Measurements from ENCODE around the gene SMARCD1. TPM values are rescaled to one million over a fixed set of nuclear protein-coding genes. Genes with fewer than 3 reads are reported as not detected.

SMARCD1 gene
- total and polyA plus RNA-seq, 9 of the 15 experiments (the other 6 are each of a cell fraction or from before 2014, with no cell fraction given): 0.86 to 91.7 (median 48.0) TPM

- TF ChIP-seq ZNF444 (CRISPR knock-in tag; IDR thresholded peaks at IDR 0.05) (no peak), MAX (CRISPR knock-in tag; IDR thresholded peaks at IDR 0.05) (0 out of 2 replicates have a peak, but pooled peaks have one; percentile 7), FOXJ3 (CRISPR knock-in tag; IDR thresholded peaks at IDR 0.05) (no peak), ZNF584 (CRISPR knock-in tag; IDR thresholded peaks at IDR 0.05; ENCODE audit: low read depth) (no peak), GTF2B (IDR thresholded peaks at IDR 0.05; ENCODE audit: extremely low read depth, insufficient read length) (no peak), THRA (IDR thresholded peaks at IDR 0.05) (no peak), TCF7L2 (IDR thresholded peaks at IDR 0.05; ENCODE audit: low read depth, low read length) (no peak), SETDB1 (IDR thresholded peaks at IDR 0.05; ENCODE audit: low read length) (no peak), HES1 (IDR thresholded peaks at IDR 0.05; ENCODE audit: low read depth) (no peak), ZBTB49 (CRISPR knock-in tag; IDR thresholded peaks at IDR 0.05; ENCODE audit: borderline replicate concordance) (no peak), NFRKB (IDR thresholded peaks at IDR 0.05; ENCODE audit: low read depth) (no peak), E2F4 (CRISPR knock-in tag; IDR thresholded peaks at IDR 0.05; ENCODE audit: low read depth) (no peak), SAFB2 (IDR thresholded peaks at IDR 0.05; ENCODE audit: borderline replicate concordance, low read depth, low read length, severe bottlenecking) (no peak), OTX1 (CRISPR knock-in tag; IDR thresholded peaks at IDR 0.05) (no peak), NKRF (IDR thresholded peaks at IDR 0.05; ENCODE audit: borderline replicate concordance) (no peak), CAMTA2 (CRISPR knock-in tag; conservative IDR thresholded peaks at IDR 0.05) (no peak), TGIF2 (CRISPR knock-in tag; IDR thresholded peaks at IDR 0.05) (no peak), U2AF1 (optimal IDR thresholded peaks at IDR 0.05; ENCODE audit: low read depth, low read length) (no peak), MAFK (IDR thresholded peaks at IDR 0.05; ENCODE audit: low read length) (peak; percentile 7; the same call in 1 of the 2 replicates), GTF2E2 (tag; IDR thresholded peaks at IDR 0.05) (no peak)
These were observed 25.1 kb downstream of the SMARCD1 start (continued) for GRCh38 chr12:50110127-50110761.

All from K562 (cell line).